ENCODE results near the gene AGAP1.

AGAP1 gene

GRCh38 chr2:235534678-235535422 is 41.0 kb downstream of the AGAP1 start:
- no peak for DNase-seq

GRCh38 chr2:235535423-235536130 is 41.7 kb downstream of the AGAP1 start:
- DNase-seq, result no peak

DNA sequence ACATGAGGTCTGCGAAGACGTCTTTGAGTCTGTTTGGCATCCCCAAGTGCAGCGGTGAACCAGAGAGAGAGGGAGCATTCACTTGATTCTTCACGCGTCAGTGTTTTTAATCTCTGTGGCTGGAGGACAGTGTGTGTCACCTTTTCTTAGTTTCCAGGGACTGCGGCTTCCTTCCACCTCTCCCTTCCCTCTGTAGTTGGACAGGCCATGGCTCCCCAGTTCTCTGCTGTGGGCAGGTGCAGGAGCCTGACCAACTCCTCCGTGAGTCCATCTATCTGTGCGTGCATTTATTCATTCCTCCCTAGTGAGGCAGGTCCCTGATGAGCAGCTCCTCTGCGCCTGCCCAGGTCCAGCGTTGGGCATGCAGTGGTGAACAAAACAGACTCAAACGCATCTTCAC is 42.9 kb downstream of the AGAP1 start:
- DNase-seq, result no peak

- no peak for DNase-seq
These were observed 43.3 kb downstream of the AGAP1 start for GRCh38 chr2:235537186-235537585.

- DNase-seq, result no peak
These were observed 43.7 kb downstream of the AGAP1 start for GRCh38 chr2:235537587-235537986.

DNA sequence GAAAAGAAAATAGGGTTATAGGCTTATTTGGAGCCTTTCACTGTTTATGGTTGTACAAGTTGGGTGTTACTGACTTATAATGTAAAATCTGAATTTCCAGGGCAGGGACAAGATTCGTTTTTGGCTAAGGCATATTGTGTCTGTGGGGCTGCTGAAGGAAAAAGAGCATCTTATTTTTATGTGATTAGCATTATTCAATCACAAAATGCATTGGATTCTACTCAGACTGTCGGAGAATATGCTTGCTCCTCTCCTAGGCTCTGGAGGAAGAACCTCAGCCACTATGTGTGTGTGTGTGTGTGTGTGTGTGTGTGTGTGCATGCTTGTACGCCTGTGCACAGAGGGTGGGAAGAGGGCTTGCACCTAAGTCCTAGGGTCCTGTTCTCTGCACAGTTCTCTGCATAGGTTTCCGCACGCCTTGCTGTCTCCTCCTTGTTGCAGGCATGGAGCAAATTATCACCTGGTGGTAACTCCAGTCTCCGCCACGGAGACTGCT is 44.3 kb downstream of the AGAP1 start:
- no peak for DNase-seq

GRCh38 chr2:235538981-235539380 is 45.1 kb downstream of the AGAP1 start:
- DNase-seq, result no peak

DNA sequence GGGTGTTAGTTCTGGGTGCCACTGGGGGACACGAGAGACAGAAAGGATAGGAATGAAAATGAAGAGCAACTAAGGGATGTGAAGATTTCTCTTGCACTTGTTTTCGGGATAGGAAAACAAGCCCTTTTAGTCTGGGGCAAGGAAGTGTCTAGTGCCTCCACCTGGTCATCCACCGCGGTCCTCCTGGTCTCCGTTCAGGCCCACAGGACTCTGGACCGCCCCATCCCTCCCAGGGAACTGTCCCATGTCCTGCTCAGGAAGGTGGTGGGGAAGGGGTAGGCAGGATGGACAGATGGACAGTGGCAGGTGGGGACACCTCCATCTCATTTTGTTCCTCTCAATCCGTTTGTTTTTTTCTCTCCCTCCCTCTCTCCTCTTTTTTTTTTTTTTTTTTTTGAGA is 45.9 kb downstream of the AGAP1 start:
- DNase-seq, result no peak

- no peak for DNase-seq
These were observed 47.2 kb downstream of the AGAP1 start for GRCh38 chr2:235541016-235541415.

DNA sequence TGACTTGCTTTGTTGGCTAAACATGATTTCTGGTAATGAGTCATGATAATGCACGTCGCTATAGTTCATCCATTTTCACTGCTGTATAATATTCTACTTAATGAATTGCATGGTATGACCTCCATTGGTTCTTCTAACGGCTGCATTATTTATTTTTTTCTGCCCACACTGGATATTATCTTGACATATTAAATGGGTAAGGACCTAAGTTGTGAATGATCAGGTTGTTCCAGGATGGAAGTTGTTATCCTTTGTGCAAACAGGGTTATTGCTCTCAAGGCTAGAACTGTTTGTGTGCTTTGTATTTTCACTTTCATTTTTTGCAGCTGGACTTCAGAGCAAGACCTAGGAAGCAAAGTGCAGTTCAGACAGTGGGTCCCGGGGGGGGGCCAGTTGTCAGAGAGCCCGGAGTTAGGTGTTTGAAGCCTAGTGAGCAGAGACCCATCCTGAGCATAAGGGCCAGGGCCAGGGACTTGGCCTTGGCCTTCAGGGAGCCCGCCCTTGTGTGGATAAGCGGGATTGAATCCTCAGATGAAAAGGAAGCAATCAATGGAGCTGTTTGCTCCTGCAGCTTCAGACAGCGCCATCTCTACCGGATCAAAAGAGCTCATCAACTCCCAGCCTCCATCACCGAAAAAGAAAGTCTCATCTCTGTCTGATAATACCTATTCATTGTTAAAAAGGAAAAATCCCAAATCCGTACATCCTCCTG is 48.2 kb downstream of the AGAP1 start:
- no peak for DNase-seq

- DNase-seq, result no peak
These were observed 48.9 kb downstream of the AGAP1 start for GRCh38 chr2:235542733-235543127.

DNA sequence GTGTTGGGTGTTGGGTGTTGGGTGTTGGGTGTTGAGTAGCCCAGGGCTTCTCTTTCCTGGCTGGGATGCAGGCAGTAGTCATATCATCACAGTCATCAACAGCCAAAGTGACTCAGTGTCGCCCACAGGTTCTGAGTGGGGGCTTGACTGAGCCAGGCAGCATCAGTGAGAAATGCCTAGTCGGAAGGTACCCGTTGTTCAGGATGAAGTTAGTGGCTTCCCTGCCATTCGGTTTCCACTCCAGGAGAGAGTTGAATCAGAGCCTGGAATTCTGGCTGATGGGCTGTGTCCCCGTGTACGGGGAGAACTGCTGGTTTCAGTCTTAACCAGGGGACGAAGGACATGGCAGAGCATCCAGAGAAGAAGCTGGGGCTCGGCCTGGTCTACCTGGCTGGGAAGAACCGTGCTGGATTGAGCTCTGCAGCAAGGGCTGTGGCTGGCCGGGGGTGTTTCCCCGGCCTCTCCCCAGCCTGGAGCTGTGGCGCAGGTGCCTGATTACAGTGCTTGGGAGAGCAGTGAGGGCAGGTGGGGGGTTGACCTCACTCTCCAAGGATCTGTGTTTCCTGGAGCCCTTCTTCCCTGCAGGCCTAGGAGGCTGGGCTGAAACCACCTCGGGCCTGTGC is 49.4 kb downstream of the AGAP1 start:
- DNase-seq, result no peak

- no peak for DNase-seq
These were observed 50.2 kb downstream of the AGAP1 start for GRCh38 chr2:235543851-235544688.

- no peak for DNase-seq
These were observed 50.8 kb downstream of the AGAP1 start for GRCh38 chr2:235544689-235544969.

DNA sequence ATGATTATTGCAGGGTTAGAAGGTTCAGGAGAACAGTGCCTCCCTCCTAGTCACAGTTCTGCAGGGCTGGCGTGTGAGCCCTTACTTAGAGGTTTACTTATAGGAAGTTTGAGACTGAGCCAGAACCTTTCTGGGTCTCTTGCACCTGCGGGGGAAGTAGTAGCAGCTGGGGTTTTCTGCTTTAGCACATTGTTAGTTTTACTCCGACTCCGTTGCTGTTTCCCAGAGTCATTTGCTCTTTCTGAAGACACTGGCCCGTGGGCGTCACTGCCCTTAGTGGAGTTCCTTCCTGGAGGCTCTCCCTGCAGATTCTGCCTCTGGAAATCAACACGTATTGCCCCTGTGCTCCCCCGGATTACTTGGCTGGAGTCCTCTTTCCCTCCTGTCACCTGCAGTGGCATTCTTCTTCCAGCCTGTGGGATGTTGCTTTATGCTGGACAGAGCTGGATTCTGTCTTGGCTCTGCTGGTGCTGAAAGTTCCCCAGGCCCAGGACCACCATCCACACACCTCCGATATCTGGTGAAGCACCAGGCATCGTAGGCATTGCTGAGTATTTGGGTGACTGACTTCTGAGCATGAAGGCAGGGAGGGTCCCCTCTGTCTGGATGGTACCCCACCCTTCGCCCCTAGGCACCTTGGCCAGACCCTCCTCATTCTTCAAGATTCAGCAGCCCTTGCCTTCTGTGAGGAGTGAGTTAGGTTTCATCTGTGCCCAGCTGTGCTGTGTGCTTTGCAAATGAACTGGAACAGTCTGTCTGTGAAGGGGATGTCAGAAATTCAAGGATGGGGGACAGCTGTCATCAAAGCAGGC is 51.7 kb downstream of the AGAP1 start:
- no peak for DNase-seq

GRCh38 chr2:235546151-235546435 is 52.2 kb downstream of the AGAP1 start:
- no peak for DNase-seq

DNA sequence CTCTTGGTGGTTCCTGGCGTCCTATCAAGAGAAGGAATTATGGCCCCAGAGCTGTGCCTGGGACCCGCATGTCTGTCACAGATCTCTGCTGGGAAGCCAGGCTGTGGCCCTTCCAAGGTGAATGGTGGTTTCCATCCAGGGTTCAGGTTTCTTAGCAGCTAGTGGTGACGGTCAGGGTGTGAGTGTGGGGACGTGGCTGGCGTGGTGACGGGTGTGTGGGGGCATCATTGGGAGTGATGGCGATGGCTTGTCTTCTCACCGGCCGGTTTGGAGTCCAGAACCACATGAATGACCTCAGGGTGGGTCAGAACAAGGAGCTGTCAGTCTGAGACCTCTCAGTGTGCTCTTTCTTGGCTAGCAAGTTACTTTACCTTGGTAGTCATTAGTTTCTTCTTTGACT is 52.6 kb downstream of the AGAP1 start:
- DNase-seq, result no peak

GRCh38 chr2:235549735-235550377 is 56.0 kb downstream of the AGAP1 start:
- no peak for DNase-seq

DNA sequence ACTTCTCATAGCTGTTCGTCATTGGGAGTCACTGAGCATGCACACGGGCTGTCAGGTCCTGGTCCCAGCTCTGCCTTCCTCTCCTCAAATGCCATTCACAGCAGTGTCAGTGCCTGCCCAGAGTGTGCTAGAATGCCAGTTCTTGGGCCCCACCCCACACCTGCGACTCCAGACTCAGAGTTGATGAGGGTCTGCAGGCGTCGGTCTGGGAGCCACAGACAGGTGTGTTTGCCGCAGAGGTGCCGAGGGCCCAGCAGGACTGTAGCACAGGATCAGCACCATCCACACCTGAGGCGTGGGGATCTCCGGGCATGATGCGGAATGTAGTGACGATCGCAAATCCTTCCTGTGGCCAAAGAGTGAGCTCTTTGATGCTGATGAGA is 56.5 kb downstream of the AGAP1 start:
- no peak for DNase-seq

DNA sequence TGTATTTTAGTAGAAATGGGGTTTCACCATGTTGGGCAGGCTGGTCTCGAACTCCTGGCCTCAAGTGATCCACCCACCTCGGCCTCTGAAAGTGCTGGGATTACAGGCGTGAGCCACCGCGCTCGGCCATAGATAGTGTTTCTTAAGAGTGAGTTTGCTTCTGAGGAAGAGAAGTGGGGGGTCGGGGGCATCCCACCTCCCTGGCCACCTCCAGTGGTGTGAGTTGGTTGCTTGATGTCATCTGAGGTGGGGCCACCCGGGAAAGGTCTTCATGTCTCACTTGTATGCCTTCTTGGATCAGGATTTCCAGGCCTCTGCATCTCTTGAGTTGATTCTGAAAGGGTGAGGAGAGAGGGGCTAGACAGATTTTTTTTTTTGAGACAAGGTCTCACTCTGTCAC is 57.1 kb downstream of the AGAP1 start:
- DNase-seq, result no peak

DNA sequence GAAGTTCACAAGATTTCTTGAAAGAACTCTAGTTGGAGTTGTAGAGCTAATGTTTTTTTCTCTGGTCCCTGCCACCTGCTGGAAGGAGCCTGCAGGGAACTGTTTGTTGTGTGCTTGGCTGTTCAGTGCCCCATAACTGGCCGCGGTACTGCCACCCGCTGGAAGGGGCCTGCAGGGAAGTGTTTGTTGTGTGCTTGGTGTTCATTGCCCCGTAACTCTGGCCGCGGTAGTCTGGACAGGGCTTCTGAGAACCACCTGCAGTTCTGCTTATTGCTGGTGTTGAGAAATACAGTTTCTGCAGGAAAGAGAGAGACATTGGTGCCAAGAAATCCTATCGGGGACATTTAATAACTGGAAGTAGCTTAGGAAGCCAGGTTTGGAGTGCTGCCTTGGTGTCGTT is 58.1 kb downstream of the AGAP1 start:
- DNase-seq, result no peak

All from effector CD8-positive, alpha-beta T cell (primary cell).